ENCODE data around the gene TBC1D9B.

The TBC1D9B gene

GRCh38 chr5:179906795-179907555, 722 bp downstream of the TBC1D9B start:
- no peak for DNase-seq

- no peak for DNase-seq
Measured at GRCh38 chr5:179906294-179906794, 1.4 kb downstream of the TBC1D9B start.

GRCh38 chr5:179905161-179905560, 2.5 kb downstream of the TBC1D9B start:
- DNase-seq: no peak

GRCh38 chr5:179904463-179905160, 3.1 kb downstream of the TBC1D9B start:
- no peak for DNase-seq

- DNase-seq: no peak
Measured at GRCh38 chr5:179902763-179903158, 4.9 kb downstream of the TBC1D9B start.

GRCh38 chr5:179901915-179902762, 5.6 kb downstream of the TBC1D9B start:
- DNase-seq: no peak

- DNase-seq: no peak
Measured at GRCh38 chr5:179901462-179901861, 6.2 kb downstream of the TBC1D9B start.

GRCh38 chr5:179900711-179901110, 7.0 kb downstream of the TBC1D9B start:
- DNase-seq: no peak

GRCh38 chr5:179900206-179900605, 7.5 kb downstream of the TBC1D9B start:
- DNase-seq: no peak

- DNase-seq: no peak
Measured at GRCh38 chr5:179895861-179896260, 11.8 kb downstream of the TBC1D9B start.

GRCh38 chr5:179893958-179894895, 13.5 kb downstream of the TBC1D9B start:
- DNase-seq: no peak

GRCh38 chr5:179893076-179893957, 14.4 kb downstream of the TBC1D9B start:
- DNase-seq: no peak

- DNase-seq: no peak
Measured at GRCh38 chr5:179892255-179892654, 15.4 kb downstream of the TBC1D9B start.

- no peak for DNase-seq
Measured at GRCh38 chr5:179890751-179891682, 16.7 kb downstream of the TBC1D9B start.

- DNase-seq: no peak
Measured at GRCh38 chr5:179889885-179890284, 17.8 kb downstream of the TBC1D9B start.

GRCh38 chr5:179887802-179888201, 19.9 kb downstream of the TBC1D9B start:
- DNase-seq: no peak

GRCh38 chr5:179887095-179887494, 20.6 kb downstream of the TBC1D9B start:
- DNase-seq: no peak

GRCh38 chr5:179886190-179886911, 21.3 kb downstream of the TBC1D9B start:
- no peak for DNase-seq

GRCh38 chr5:179885491-179886090, 22.1 kb downstream of the TBC1D9B start:
- DNase-seq: no peak
